HG02588 (cell line): Measurements from ENCODE around the gene ADCY7.
"Not testable (repeated sequence)": the region's sequence is repeated elsewhere in the genome, so short reads cannot be mapped to it uniquely, and the experiment has no call there.

Experiments
- ATAC-seq: cut with Tn5 transposase; IDR thresholded peaks from one replicate; pipeline ENCODE4 v1.9.1; 2021; ENCODE audit warnings: mild to moderate bottlenecking, moderate library complexity; ENCODE audit not compliant: unreplicated experiment

The ADCY7 gene

GRCh38 chr16:50332599-50332998 is 66.2 kb downstream of the ADCY7 start:
- ATAC-seq = no peak

GRCh38 chr16:50334106-50334975 is 68.0 kb downstream of the ADCY7 start:
- no peak for ATAC-seq

GRCh38 chr16:50335196-50335958 is 69.0 kb downstream of the ADCY7 start:
- peak; percentile 79 for ATAC-seq

- no peak for ATAC-seq
These were observed 70.5 kb downstream of the ADCY7 start for GRCh38 chr16:50336884-50337283.

GRCh38 chr16:50338371-50339231 is 72.2 kb downstream of the ADCY7 start:
- ATAC-seq = no peak

- ATAC-seq = no peak
These were observed 74.2 kb downstream of the ADCY7 start for GRCh38 chr16:50340578-50340977.

- ATAC-seq = not testable (repeated sequence)
These were observed 77.2 kb downstream of the ADCY7 start for GRCh38 chr16:50343566-50343965.

GRCh38 chr16:50345210-50345609 is 78.9 kb downstream of the ADCY7 start:
- ATAC-seq = not testable (repeated sequence)

GRCh38 chr16:50351116-50351515 is 84.8 kb downstream of the ADCY7 start:
- no peak for ATAC-seq

- no peak for ATAC-seq
These were observed 85.6 kb downstream of the ADCY7 start for GRCh38 chr16:50351952-50352351.

GRCh38 chr16:50354082-50354481 is 87.7 kb downstream of the ADCY7 start:
- ATAC-seq = no peak

- ATAC-seq = no peak
These were observed 88.5 kb downstream of the ADCY7 start for GRCh38 chr16:50354629-50355456.

- no peak for ATAC-seq
These were observed 93.3 kb downstream of the ADCY7 start for GRCh38 chr16:50359626-50360025.

- no peak for ATAC-seq
These were observed 93.9 kb downstream of the ADCY7 start for GRCh38 chr16:50360033-50360778.

GRCh38 chr16:50360779-50361178 is 94.4 kb downstream of the ADCY7 start:
- ATAC-seq = no peak

GRCh38 chr16:50363656-50364055 is 97.3 kb downstream of the ADCY7 start:
- ATAC-seq = no peak

GRCh38 chr16:50365791-50366575 is 99.6 kb downstream of the ADCY7 start:
- ATAC-seq = no peak
